ENCODE measurements around the gene MAPK10.

The MAPK10 gene

GRCh38 chr4:86130160-86130933 is 229.5 kb downstream of the MAPK10 start:
- no peak for TF ChIP-seq CTCF (IDR thresholded peaks at IDR 0.05; ENCODE audit: control insufficient read depth, insufficient read depth, low read depth, low read length, missing control alignments)
- DNase-seq (ENCODE audit: low read depth), result no peak

GRCh38 chr4:86129546-86129945 is 230.3 kb downstream of the MAPK10 start:
- no peak overlapping the region for H3K4me3 ChIP-seq (ENCODE audit: control insufficient read depth, low read depth, low read length)
- DNase-seq (ENCODE audit: low read depth), result no peak
- no peak for TF ChIP-seq CTCF (IDR thresholded peaks at IDR 0.05; ENCODE audit: control insufficient read depth, insufficient read depth, low read depth, low read length, missing control alignments)

More at GRCh38 chr4:86130160-86130933, 229.5 kb downstream of the MAPK10 start:
- no peak overlapping the region for H3K4me3 ChIP-seq (ENCODE audit: control insufficient read depth, low read depth, low read length)

- no peak overlapping the region for H3K4me3 ChIP-seq (ENCODE audit: control insufficient read depth, low read depth, low read length)
- no peak for TF ChIP-seq CTCF (IDR thresholded peaks at IDR 0.05; ENCODE audit: control insufficient read depth, insufficient read depth, low read depth, low read length, missing control alignments)
- DNase-seq (ENCODE audit: low read depth), result no peak
Measured at GRCh38 chr4:86122404-86122803, 237.4 kb downstream of the MAPK10 start.

GRCh38 chr4:86118711-86119110 is 241.1 kb downstream of the MAPK10 start:
- no peak for TF ChIP-seq CTCF (IDR thresholded peaks at IDR 0.05; ENCODE audit: control insufficient read depth, insufficient read depth, low read depth, low read length, missing control alignments)
- no peak overlapping the region for H3K4me3 ChIP-seq (ENCODE audit: control insufficient read depth, low read depth, low read length)
- DNase-seq (ENCODE audit: low read depth), result no peak

GRCh38 chr4:86117705-86118302 is 242.0 kb downstream of the MAPK10 start:
- no peak for TF ChIP-seq CTCF (IDR thresholded peaks at IDR 0.05; ENCODE audit: control insufficient read depth, insufficient read depth, low read depth, low read length, missing control alignments)
- peak; percentile 93 for DNase-seq (ENCODE audit: low read depth)

GRCh38 chr4:86114563-86114962 is 245.3 kb downstream of the MAPK10 start:
- DNase-seq (ENCODE audit: low read depth), result no peak

More at GRCh38 chr4:86117705-86118302, 242.0 kb downstream of the MAPK10 start:
- no peak overlapping the region for H3K4me3 ChIP-seq (ENCODE audit: control insufficient read depth, low read depth, low read length)

More at GRCh38 chr4:86114563-86114962, 245.3 kb downstream of the MAPK10 start:
- H3K4me3 ChIP-seq (ENCODE audit: control insufficient read depth, low read depth, low read length), result no peak overlapping the region
- TF ChIP-seq CTCF (IDR thresholded peaks at IDR 0.05; ENCODE audit: control insufficient read depth, insufficient read depth, low read depth, low read length, missing control alignments), result no peak
